WTC11 (cell line): Measurements from ENCODE around the gene PREB. TPM values are rescaled to one million over a fixed set of nuclear protein-coding genes. Genes with fewer than 3 reads are reported as not detected.

Experiments used
- AFF4 ChIP-seq: sonication (generic); formaldehyde crosslinking; IDR thresholded peaks from 2 replicates; pipeline ENCODE4 v1.8.1; 2023; ENCODE audit warnings: mild to moderate bottlenecking, missing genetic modification reagents, borderline replicate concordance
- ATF6 ChIP-seq: sonication (generic); formaldehyde crosslinking; IDR thresholded peaks from 2 replicates; pipeline ENCODE4 v1.8.1; 2023; ENCODE audit warnings: mild to moderate bottlenecking, missing genetic modification reagents
- FOXP1 ChIP-seq: sonication (generic); formaldehyde crosslinking; IDR thresholded peaks from 2 replicates; pipeline ENCODE4 v1.8.0; 2022; ENCODE audit warnings: missing genetic modification reagents, mild to moderate bottlenecking, moderate library complexity, borderline replicate concordance
- FOXP4 ChIP-seq: sonication (generic); formaldehyde crosslinking; IDR thresholded peaks from 2 replicates; pipeline ENCODE4 v1.8.0; 2022; ENCODE audit warnings: mild to moderate bottlenecking, missing genetic modification reagents
- GABPB1 ChIP-seq: sonication (generic); formaldehyde crosslinking; IDR thresholded peaks from 2 replicates; pipeline ENCODE4 v1.8.1; 2023; ENCODE audit warnings: mild to moderate bottlenecking, missing genetic modification reagents
- IRF2 ChIP-seq: sonication (generic); formaldehyde crosslinking; IDR thresholded peaks from 2 replicates; pipeline ENCODE4 v1.8.0; 2022; ENCODE audit warnings: low read depth, missing genetic modification reagents, borderline replicate concordance
- JAZF1 ChIP-seq: fragments of 250-450 bp; sonication (Bioruptor Pico); IDR thresholded peaks from 2 replicates; pipeline ENCODE4 v1.9.0; 2021; ENCODE audit warnings: moderate library complexity, mild to moderate bottlenecking, inconsistent platforms
- MLX ChIP-seq: sonication (generic); formaldehyde crosslinking; IDR thresholded peaks from 2 replicates; pipeline ENCODE4 v1.8.1; 2023; ENCODE audit warnings: mild to moderate bottlenecking, missing genetic modification reagents, moderate library complexity
- MXD4 ChIP-seq: fragments of 250-450 bp; sonication (Bioruptor Pico); IDR thresholded peaks from 2 replicates; pipeline ENCODE4 v1.8.0; 2021; ENCODE audit warnings: mild to moderate bottlenecking, moderate library complexity, borderline replicate concordance
- NFE2L1 ChIP-seq: sonication (generic); formaldehyde crosslinking; IDR thresholded peaks from 2 replicates; pipeline ENCODE4 v1.8.1; 2023; ENCODE audit warnings: missing genetic modification reagents
- NFYB ChIP-seq: sonication (generic); formaldehyde crosslinking; conservative IDR thresholded peaks from 2 replicates; pipeline ENCODE4 v1.8.0; 2022; ENCODE audit warnings: low read depth, missing genetic modification reagents
- NR1H2 ChIP-seq: sonication (generic); formaldehyde crosslinking; IDR thresholded peaks from 2 replicates; pipeline ENCODE4 v1.9.0; 2021; ENCODE audit warnings: mild to moderate bottlenecking, moderate library complexity, missing genetic modification reagents
- RELA ChIP-seq: sonication (generic); formaldehyde crosslinking; IDR thresholded peaks from 2 replicates; pipeline ENCODE4 v1.8.1; 2022; ENCODE audit warnings: missing genetic modification reagents, mild to moderate bottlenecking, borderline replicate concordance
- SOX15 ChIP-seq: fragments of 250-450 bp; sonication (Bioruptor Pico); IDR thresholded peaks from 2 replicates; pipeline ENCODE4 v1.9.0; 2021; ENCODE audit warnings: mild to moderate bottlenecking
- TEAD1 ChIP-seq: sonication (generic); formaldehyde crosslinking; IDR thresholded peaks from 2 replicates; pipeline ENCODE4 v1.8.0; 2022; ENCODE audit warnings: mild to moderate bottlenecking, missing genetic modification reagents
- TEAD4 ChIP-seq: sonication (generic); formaldehyde crosslinking; IDR thresholded peaks from 2 replicates; pipeline ENCODE4 v1.8.0; 2022; ENCODE audit warnings: mild to moderate bottlenecking, missing genetic modification reagents
- TP53 ChIP-seq: sonication (generic); formaldehyde crosslinking; IDR thresholded peaks from 2 replicates; pipeline ENCODE4 v1.8.1; 2023; ENCODE audit warnings: mild to moderate bottlenecking, missing genetic modification reagents
- ZNF219 ChIP-seq: sonication (generic); formaldehyde crosslinking; IDR thresholded peaks from 2 replicates; pipeline ENCODE4 v1.8.0; 2023; ENCODE audit warnings: missing genetic modification reagents, mild to moderate bottlenecking, borderline replicate concordance
- ZNF396 ChIP-seq: fragments of 250-450 bp; sonication (Bioruptor Pico); IDR thresholded peaks from 2 replicates; pipeline ENCODE4 v1.8.0; 2021; ENCODE audit warnings: mild to moderate bottlenecking, moderate library complexity, borderline replicate concordance
- ZNF425 ChIP-seq: fragments of 250-450 bp; sonication (Bioruptor Pico); conservative IDR thresholded peaks from 2 replicates; pipeline ENCODE4 v1.9.0; 2021; ENCODE audit warnings: mild to moderate bottlenecking
- total RNA-seq: library from RNA; stranded (reverse); gene quantifications from 3 replicates; pipeline ENCODE4 v1.2.3, GENCODE V29; 2021
- TF ChIP-seq, protein P1 (sequence below): sonication (generic); formaldehyde crosslinking; IDR thresholded peaks from 2 replicates; pipeline ENCODE4 v1.8.1; 2022; ENCODE audit warnings: mild to moderate bottlenecking, moderate library complexity, missing genetic modification reagents
- TF ChIP-seq, protein P2 (sequence below): sonication (generic); formaldehyde crosslinking; conservative IDR thresholded peaks from 2 replicates; pipeline ENCODE4 v1.8.1; 2022; ENCODE audit warnings: mild to moderate bottlenecking, missing genetic modification reagents
- TF ChIP-seq, protein P3 (sequence below): sonication (generic); formaldehyde crosslinking; IDR thresholded peaks from 2 replicates; pipeline ENCODE4 v1.8.1; 2022; ENCODE audit warnings: mild to moderate bottlenecking, missing genetic modification reagents, moderate library complexity, borderline replicate concordance
- TF ChIP-seq, protein P4 (sequence below): fragments of 250-450 bp; sonication (Bioruptor Pico); IDR thresholded peaks from 2 replicates; pipeline ENCODE4 v1.9.0; 2021; ENCODE audit warnings: moderate library complexity, mild to moderate bottlenecking, inconsistent platforms, borderline replicate concordance

The PREB gene
- total RNA-seq, 1 experiment from 2014 or later: 69.2 TPM

GRCh38 chr2:27123302-27124150 lies 10.9 kb downstream of the PREB start, which contains the start of gene ABHD1 (continued):
- TF ChIP-seq, protein P1, sequence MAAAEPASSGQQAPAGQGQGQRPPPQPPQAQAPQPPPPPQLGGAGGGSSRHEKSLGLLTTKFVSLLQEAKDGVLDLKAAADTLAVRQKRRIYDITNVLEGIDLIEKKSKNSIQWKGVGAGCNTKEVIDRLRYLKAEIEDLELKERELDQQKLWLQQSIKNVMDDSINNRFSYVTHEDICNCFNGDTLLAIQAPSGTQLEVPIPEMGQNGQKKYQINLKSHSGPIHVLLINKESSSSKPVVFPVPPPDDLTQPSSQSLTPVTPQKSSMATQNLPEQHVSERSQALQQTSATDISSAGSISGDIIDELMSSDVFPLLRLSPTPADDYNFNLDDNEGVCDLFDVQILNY (CRISPR knock-in tag): peak; percentile 30; the same call in 1 of the 2 replicates
- no peak for TF ChIP-seq AFF4
- TF ChIP-seq IRF2 (CRISPR knock-in tag): no peak
- TF ChIP-seq, protein P2, sequence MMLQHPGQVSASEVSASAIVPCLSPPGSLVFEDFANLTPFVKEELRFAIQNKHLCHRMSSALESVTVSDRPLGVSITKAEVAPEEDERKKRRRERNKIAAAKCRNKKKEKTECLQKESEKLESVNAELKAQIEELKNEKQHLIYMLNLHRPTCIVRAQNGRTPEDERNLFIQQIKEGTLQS (CRISPR knock-in tag): no peak
- TF ChIP-seq TEAD4 (CRISPR knock-in tag): no peak
- TF ChIP-seq ZNF396: no peak
- TF ChIP-seq MXD4 (CRISPR knock-in tag): no peak
- 0 out of 2 replicates have a peak, but pooled peaks have one; percentile 45 for TF ChIP-seq NFE2L1
- no peak for TF ChIP-seq SOX15 (CRISPR knock-in tag)
- TF ChIP-seq NFYB (CRISPR knock-in tag): no peak
- TF ChIP-seq, protein P3, sequence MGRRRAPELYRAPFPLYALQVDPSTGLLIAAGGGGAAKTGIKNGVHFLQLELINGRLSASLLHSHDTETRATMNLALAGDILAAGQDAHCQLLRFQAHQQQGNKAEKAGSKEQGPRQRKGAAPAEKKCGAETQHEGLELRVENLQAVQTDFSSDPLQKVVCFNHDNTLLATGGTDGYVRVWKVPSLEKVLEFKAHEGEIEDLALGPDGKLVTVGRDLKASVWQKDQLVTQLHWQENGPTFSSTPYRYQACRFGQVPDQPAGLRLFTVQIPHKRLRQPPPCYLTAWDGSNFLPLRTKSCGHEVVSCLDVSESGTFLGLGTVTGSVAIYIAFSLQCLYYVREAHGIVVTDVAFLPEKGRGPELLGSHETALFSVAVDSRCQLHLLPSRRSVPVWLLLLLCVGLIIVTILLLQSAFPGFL (CRISPR knock-in tag): no peak
- no peak for TF ChIP-seq ZNF219 (CRISPR knock-in tag)
- TF ChIP-seq TP53: no peak
- no peak for TF ChIP-seq ZNF425
- no peak for TF ChIP-seq ATF6
- no peak for TF ChIP-seq RELA
- TF ChIP-seq GABPB1: 0 out of 2 replicates have a peak, but pooled peaks have one; percentile 28
- no peak for TF ChIP-seq MLX (CRISPR knock-in tag)
- no peak for TF ChIP-seq NR1H2
- TF ChIP-seq, protein P4, sequence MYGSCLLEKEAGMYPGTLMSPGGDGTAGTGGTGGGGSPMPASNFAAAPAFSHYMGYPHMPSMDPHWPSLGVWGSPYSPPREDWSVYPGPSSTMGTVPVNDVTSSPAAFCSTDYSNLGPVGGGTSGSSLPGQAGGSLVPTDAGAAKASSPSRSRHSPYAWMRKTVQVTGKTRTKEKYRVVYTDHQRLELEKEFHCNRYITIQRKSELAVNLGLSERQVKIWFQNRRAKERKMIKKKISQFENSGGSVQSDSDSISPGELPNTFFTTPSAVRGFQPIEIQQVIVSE (CRISPR knock-in tag): no peak
- TF ChIP-seq FOXP4: no peak
- TF ChIP-seq TEAD1 (CRISPR knock-in tag): no peak
- no peak for TF ChIP-seq JAZF1 (CRISPR knock-in tag)
- 0 out of 2 replicates have a peak, but pooled peaks have one; percentile 36 for TF ChIP-seq FOXP1 (CRISPR knock-in tag)
